ENCODE data around the gene MUC2.
"Not testable (repeated sequence)": the region's sequence is repeated elsewhere in the genome, so short reads cannot be mapped to it uniquely, and the experiment has no call there.

MUC2 gene

GRCh38 chr11:1106387-1106786 is 31.7 kb downstream of the MUC2 start:
- DNase-seq (ENCODE audit: low read depth in 3 of 3), result no peak

- DNase-seq (ENCODE audit: low read depth in 3 of 3), result no peak
Observed at GRCh38 chr11:1107316-1108245, 32.9 kb downstream of the MUC2 start.

- no peak for DNase-seq (ENCODE audit: low read depth in 3 of 3)
Observed at GRCh38 chr11:1108246-1108900, 33.7 kb downstream of the MUC2 start.

GRCh38 chr11:1109101-1109917 is 34.6 kb downstream of the MUC2 start:
- DNase-seq (ENCODE audit: low read depth in 3 of 3), result no peak

- no peak for DNase-seq (ENCODE audit: low read depth in 3 of 3)
Observed at GRCh38 chr11:1109918-1110705, 35.4 kb downstream of the MUC2 start.

GRCh38 chr11:1111545-1112212 is 37.0 kb downstream of the MUC2 start:
- DNase-seq (ENCODE audit: low read depth in 3 of 3), result no peak

- no peak for DNase-seq (ENCODE audit: low read depth in 3 of 3)
Observed at GRCh38 chr11:1112351-1113191, 37.9 kb downstream of the MUC2 start.

- DNase-seq (ENCODE audit: low read depth in 3 of 3), result no peak
Observed at GRCh38 chr11:1113405-1114201, 38.9 kb downstream of the MUC2 start.

- DNase-seq (ENCODE audit: low read depth in 3 of 3), result not testable (repeated sequence)
Observed at GRCh38 chr11:1115292-1115691, 40.6 kb downstream of the MUC2 start.

GRCh38 chr11:1116104-1116503 is 41.4 kb downstream of the MUC2 start:
- no peak for DNase-seq (ENCODE audit: low read depth in 3 of 3)

- no peak for DNase-seq (ENCODE audit: low read depth in 3 of 3)
Observed at GRCh38 chr11:1116666-1117390, 42.2 kb downstream of the MUC2 start.

GRCh38 chr11:1117992-1118391 is 43.3 kb downstream of the MUC2 start:
- no peak for DNase-seq (ENCODE audit: low read depth in 3 of 3)

GRCh38 chr11:1118755-1119603 is 44.3 kb downstream of the MUC2 start:
- no peak for DNase-seq (ENCODE audit: low read depth in 3 of 3)

- no peak for DNase-seq (ENCODE audit: low read depth in 3 of 3)
Observed at GRCh38 chr11:1119604-1120146, 45.0 kb downstream of the MUC2 start.

- no peak for DNase-seq (ENCODE audit: low read depth in 3 of 3)
Observed at GRCh38 chr11:1120532-1121330, 46.1 kb downstream of the MUC2 start.

- DNase-seq (ENCODE audit: low read depth in 3 of 3), result no peak
Observed at GRCh38 chr11:1121331-1121812, 46.7 kb downstream of the MUC2 start.
